ENCODE measurements around the gene SLC22A31.
"Not testable (repeated sequence)": the region's sequence is repeated elsewhere in the genome, so short reads cannot be mapped to it uniquely, and the experiment has no call there.

SLC22A31 gene

GRCh38 chr16:89187032-89187769 is 13.1 kb downstream of the SLC22A31 start:
- TF ChIP-seq CTCF (conservative IDR thresholded peaks at IDR 0.05; ENCODE audit: low read length), result no peak
- DNase-seq (ENCODE audit: low read depth), result no peak
- H3K4me3 ChIP-seq (ENCODE audit: low read length), result no peak overlapping the region

- H3K4me3 ChIP-seq (ENCODE audit: low read length); DNase-seq (ENCODE audit: low read depth): not testable (repeated sequence)
Measured at GRCh38 chr16:89186593-89187031, 13.7 kb downstream of the SLC22A31 start.

GRCh38 chr16:89185887-89186592 is 14.3 kb downstream of the SLC22A31 start:
- H3K4me3 ChIP-seq (ENCODE audit: low read length); DNase-seq (ENCODE audit: low read depth): not testable (repeated sequence)

GRCh38 chr16:89184933-89185794 is 15.2 kb downstream of the SLC22A31 start:
- no peak for DNase-seq (ENCODE audit: low read depth)
- no peak overlapping the region for H3K4me3 ChIP-seq (ENCODE audit: low read length)
- TF ChIP-seq CTCF (conservative IDR thresholded peaks at IDR 0.05; ENCODE audit: low read length), result no peak

- no peak for DNase-seq (ENCODE audit: low read depth)
- TF ChIP-seq CTCF (conservative IDR thresholded peaks at IDR 0.05; ENCODE audit: low read length), result no peak
- no peak overlapping the region for H3K4me3 ChIP-seq (ENCODE audit: low read length)
Measured at GRCh38 chr16:89184677-89184932, 15.7 kb downstream of the SLC22A31 start.

GRCh38 chr16:89183975-89184676 is 16.2 kb downstream of the SLC22A31 start:
- no peak overlapping the region for H3K4me3 ChIP-seq (ENCODE audit: low read length)
- DNase-seq (ENCODE audit: low read depth), result no peak
- TF ChIP-seq CTCF (conservative IDR thresholded peaks at IDR 0.05; ENCODE audit: low read length), result no peak

- TF ChIP-seq CTCF (conservative IDR thresholded peaks at IDR 0.05; ENCODE audit: low read length), result no peak
- DNase-seq (ENCODE audit: low read depth), result no peak
- H3K4me3 ChIP-seq (ENCODE audit: low read length), result no peak overlapping the region
Measured at GRCh38 chr16:89183463-89183862, 16.9 kb downstream of the SLC22A31 start.

Measured in AG10803 (cell line).